T-helper 1 cell (primary cell): Measurements from ENCODE around the gene CHRNB4.
"Not testable (repeated sequence)": the region's sequence is repeated elsewhere in the genome, so short reads cannot be mapped to it uniquely, and the experiment has no call there.

ENCODE experiments used
- DNase-seq, 5 donors: peaks; one replicate each; pipeline ENCODE4 v3.0.0-alpha.2; 2012 to 2020

The CHRNB4 gene

GRCh38 chr15:78614021-78614420 lies 27.0 kb downstream of the CHRNB4 start:
- DNase-seq: no peak

- DNase-seq: not testable (repeated sequence)
These were observed 31.5 kb downstream of the CHRNB4 start for GRCh38 chr15:78609551-78609950.

- no peak for DNase-seq
These were observed 35.3 kb downstream of the CHRNB4 start for GRCh38 chr15:78605680-78606079.

- DNase-seq: no peak
These were observed 35.8 kb downstream of the CHRNB4 start for GRCh38 chr15:78605201-78605600.

- DNase-seq: no peak
These were observed 36.6 kb downstream of the CHRNB4 start for GRCh38 chr15:78604420-78604819.

- DNase-seq: no peak
These were observed 37.5 kb downstream of the CHRNB4 start for GRCh38 chr15:78603467-78603866.

GRCh38 chr15:78599189-78599588 lies 41.8 kb downstream of the CHRNB4 start:
- no peak for DNase-seq

- DNase-seq: no peak
These were observed 42.7 kb downstream of the CHRNB4 start for GRCh38 chr15:78598348-78598747.

GRCh38 chr15:78597583-78597982 lies 43.4 kb downstream of the CHRNB4 start:
- no peak for DNase-seq

- no peak for DNase-seq
These were observed 66.1 kb downstream of the CHRNB4 start for GRCh38 chr15:78574944-78575343.
